Measurements from ENCODE around the gene TMOD3. TPM values are rescaled to one million over a fixed set of nuclear protein-coding genes. Genes with fewer than 3 reads are reported as not detected.

Gene TMOD3
- total RNA-seq (2022) (93.5 and 94.6 TPM in 2 replicates), Bru-seq, nascent RNA (percentile 93 among the genes with signal in this experiment), BruChase-seq, experiment 1, labeled RNA remaining after a 6-hour chase (percentile 95 among the genes with signal in this experiment), BruChase-seq, experiment 2, labeled RNA remaining after a 2-hour chase (percentile 92 among the genes with signal in this experiment)
- long read RNA-seq, full-length matches to known transcripts = 355 of 426 reads
- long read RNA-seq, partial matches to known transcripts = 20 of 426 reads
- long read RNA-seq, other reads (novel, unspliced or antisense) = 51 of 426 reads

DNA sequence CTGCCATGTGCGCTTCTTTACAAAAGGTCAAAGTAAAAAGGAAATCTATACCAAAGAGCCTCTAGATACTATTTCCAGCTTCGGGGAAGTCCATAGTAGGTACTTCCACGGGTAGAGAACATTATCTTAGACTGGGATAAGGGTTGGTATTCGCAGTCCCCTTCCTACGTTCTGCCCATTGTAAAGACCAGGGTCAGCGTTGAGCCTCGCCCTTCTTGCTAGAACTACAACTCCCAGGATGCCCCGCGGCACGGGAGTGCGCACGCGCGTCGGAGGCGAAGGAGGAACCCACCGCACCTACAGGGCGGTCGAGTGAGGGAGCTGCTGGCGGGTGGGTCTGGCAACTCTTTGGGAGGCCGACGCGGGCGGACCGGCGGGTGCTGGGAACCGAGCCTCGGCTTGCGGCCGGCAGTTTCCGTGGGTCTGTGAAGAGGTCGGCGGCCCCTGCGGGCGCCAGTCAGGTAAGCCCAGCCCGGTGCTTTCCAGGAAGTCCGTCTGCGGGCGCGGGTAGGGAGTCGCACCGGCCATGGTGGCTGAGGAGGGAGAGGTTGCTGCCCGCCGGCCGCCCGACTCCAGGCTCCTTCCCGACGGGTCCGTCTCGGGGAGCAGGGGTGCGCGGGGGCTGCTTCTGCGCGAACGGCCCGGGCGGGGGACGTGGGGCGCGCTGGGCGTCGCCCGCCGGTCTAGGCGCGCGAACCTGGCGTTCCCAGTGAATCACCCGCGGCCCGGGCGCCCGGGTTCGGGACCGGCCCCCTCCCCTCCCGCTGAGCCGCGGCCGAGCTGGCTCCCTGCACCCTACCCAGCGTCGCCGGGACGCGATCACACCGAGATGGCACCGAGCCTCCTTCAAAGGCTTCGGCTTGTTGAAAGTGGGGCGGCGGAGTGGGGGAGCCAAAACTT lies at the start of gene TMOD3:
Gene TMOD3, plus strand, starts transcription at position 278 of the 900 bp plus-strand sequence. CDS start 33,232 bp downstream, outside the sequence.
- no TSS peak for BruUV-seq (replicated peaks)
- intact Hi-C loops (cut with micrococcal nuclease) = loop anchor here (1.0 to 2.0 kb wide), 2 partner anchors 46 to 77 kb away; no protein-coding TSS in a partner anchor

DNA sequence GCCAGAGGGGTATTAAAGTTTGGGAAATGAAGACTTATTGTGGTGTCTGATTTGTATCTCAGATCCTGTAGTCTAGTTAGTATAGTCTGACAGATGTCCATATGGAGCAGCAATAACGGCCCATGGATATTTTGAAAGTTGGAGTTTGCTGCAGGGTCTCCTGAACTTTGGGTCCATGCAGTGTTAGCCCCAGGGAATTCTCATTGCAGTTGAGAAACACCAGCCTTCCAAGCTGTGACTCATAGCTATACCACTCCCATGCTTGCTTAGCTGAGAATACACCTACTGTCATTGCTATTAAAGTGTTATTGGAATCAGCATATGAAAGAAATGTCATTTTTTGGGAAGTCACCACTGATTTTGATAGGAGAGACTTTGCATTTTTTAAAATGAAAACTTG lies 48.8 kb upstream of the TMOD3 start:
- DNase-seq (ENCODE audit: unreplicated experiment) = peak; percentile 66
- H3K36me3 Mint-ChIP-seq (ENCODE audit: insufficient read depth, unreplicated experiment) = peaks cover 4% of the 10 kb centered on the region
- no peaks in the 10 kb centered on the region for H3K27me3 Mint-ChIP-seq (ENCODE audit: insufficient read depth, unreplicated experiment)
- TF ChIP-seq, protein P1, sequence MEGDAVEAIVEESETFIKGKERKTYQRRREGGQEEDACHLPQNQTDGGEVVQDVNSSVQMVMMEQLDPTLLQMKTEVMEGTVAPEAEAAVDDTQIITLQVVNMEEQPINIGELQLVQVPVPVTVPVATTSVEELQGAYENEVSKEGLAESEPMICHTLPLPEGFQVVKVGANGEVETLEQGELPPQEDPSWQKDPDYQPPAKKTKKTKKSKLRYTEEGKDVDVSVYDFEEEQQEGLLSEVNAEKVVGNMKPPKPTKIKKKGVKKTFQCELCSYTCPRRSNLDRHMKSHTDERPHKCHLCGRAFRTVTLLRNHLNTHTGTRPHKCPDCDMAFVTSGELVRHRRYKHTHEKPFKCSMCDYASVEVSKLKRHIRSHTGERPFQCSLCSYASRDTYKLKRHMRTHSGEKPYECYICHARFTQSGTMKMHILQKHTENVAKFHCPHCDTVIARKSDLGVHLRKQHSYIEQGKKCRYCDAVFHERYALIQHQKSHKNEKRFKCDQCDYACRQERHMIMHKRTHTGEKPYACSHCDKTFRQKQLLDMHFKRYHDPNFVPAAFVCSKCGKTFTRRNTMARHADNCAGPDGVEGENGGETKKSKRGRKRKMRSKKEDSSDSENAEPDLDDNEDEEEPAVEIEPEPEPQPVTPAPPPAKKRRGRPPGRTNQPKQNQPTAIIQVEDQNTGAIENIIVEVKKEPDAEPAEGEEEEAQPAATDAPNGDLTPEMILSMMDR (IDR thresholded peaks at IDR 0.05; ENCODE audit: unreplicated experiment) = no peak
- BruUV-seq (replicated peaks) = no TSS peak
- ChIA-PET POLR2A (interaction anchor here (0.6 to 1.7 kb wide), 6 partner anchors 23 to 159 kb away, joined by 3 to 6 read pairs (median 3); partner anchors contain the start of gene LYSMD2), CTCF (interaction anchor here (0.5 to 1.5 kb wide), 9 partner anchors 9 to 245 kb away, joined by 3 to 6 read pairs (median 3); no protein-coding TSS in a partner anchor)
- H3K27ac Mint-ChIP-seq (ENCODE audit: low read depth, unreplicated experiment) = no peak overlapping the region
- intact Hi-C loops (cut with micrococcal nuclease) = loop anchor here (5.0 to 10.0 kb wide), 2 partner anchors 294 to 427 kb away; no protein-coding TSS in a partner anchor
- no peak overlapping the region for H3K4me3 Mint-ChIP-seq (ENCODE audit: unreplicated experiment)
- H3K4me1 Mint-ChIP-seq (ENCODE audit: insufficient read depth, unreplicated experiment) = peaks cover 27% of the 10 kb centered on the region
- no peaks in the 10 kb centered on the region for H3K9me3 Mint-ChIP-seq (ENCODE audit: unreplicated experiment)

More for the DNA sequence above, at the start of gene TMOD3:
- TF ChIP-seq, protein P1 (IDR thresholded peaks at IDR 0.05; ENCODE audit: unreplicated experiment) = no peak
- Mint-ChIP-seq H3K27me3 (ENCODE audit: insufficient read depth, unreplicated experiment) (no peaks in the 10 kb centered on the region), H3K4me1 (ENCODE audit: insufficient read depth, unreplicated experiment) (peaks cover 57% of the 10 kb centered on the region), H3K36me3 (ENCODE audit: insufficient read depth, unreplicated experiment) (no peaks in the 10 kb centered on the region), H3K27ac (ENCODE audit: low read depth, unreplicated experiment) (peak within 1 kb of the TSS; percentile 96), H3K4me3 (ENCODE audit: unreplicated experiment) (peak within 1 kb of the TSS; percentile 96), H3K9me3 (ENCODE audit: unreplicated experiment) (no peaks in the 10 kb centered on the region)
- CTCF ChIA-PET = interaction anchor here (0.7 to 1.6 kb wide), 3 partner anchors 24 to 73 kb away, joined by 3 to 4 read pairs (median 3); no protein-coding TSS in a partner anchor
- peak; percentile 92 for DNase-seq (ENCODE audit: unreplicated experiment)
- POLR2A ChIA-PET = interaction anchor here (0.6 to 3.8 kb wide), 31 partner anchors 9 to 1475 kb away, joined by 3 to 51 read pairs (median 5); partner anchors contain the start of genes GABPB1 and LYSMD2

DNA sequence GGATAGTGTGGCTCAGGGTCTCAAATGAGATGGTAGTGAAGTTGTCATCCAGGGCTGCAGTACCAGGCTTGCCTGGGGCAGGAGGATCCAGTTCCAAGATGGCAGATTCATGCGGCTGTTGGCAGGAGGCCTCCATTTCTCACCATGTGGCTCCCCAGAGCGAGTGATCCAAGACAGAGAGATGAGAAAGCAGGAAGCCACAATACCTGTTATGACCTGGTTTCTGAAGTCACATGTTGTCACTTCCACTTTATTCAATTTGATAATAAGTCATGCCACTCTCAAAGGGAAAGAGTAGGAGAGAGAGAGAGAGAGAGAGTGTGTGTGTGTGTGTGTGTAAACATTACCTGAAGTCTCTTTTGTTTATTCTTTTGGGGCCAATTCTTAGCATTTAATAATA lies 47.9 kb upstream of the TMOD3 start:
- TF ChIP-seq, protein P1 (IDR thresholded peaks at IDR 0.05; ENCODE audit: unreplicated experiment) = no peak
- ChIA-PET POLR2A (interaction anchor here (1.2 to 1.7 kb wide), 2 partner anchors 44 to 160 kb away, joined by 3 to 6 read pairs; partner anchors contain the start of gene LYSMD2), CTCF (interaction anchor here (0.5 to 0.7 kb wide), 2 partner anchors 26 to 58 kb away, joined by 3 read pairs; no protein-coding TSS in a partner anchor)
- Mint-ChIP-seq H3K36me3 (ENCODE audit: insufficient read depth, unreplicated experiment) (peaks cover 4% of the 10 kb centered on the region), H3K4me1 (ENCODE audit: insufficient read depth, unreplicated experiment) (peaks cover 20% of the 10 kb centered on the region), H3K4me3 (ENCODE audit: unreplicated experiment) (no peak overlapping the region), H3K27ac (ENCODE audit: low read depth, unreplicated experiment) (no peak overlapping the region), H3K9me3 (ENCODE audit: unreplicated experiment) (no peaks in the 10 kb centered on the region), H3K27me3 (ENCODE audit: insufficient read depth, unreplicated experiment) (no peaks in the 10 kb centered on the region)
- no peak for DNase-seq (ENCODE audit: unreplicated experiment)
- BruUV-seq (replicated peaks) = no TSS peak
- intact Hi-C loops (cut with micrococcal nuclease) = loop anchor here (5.0 to 10.0 kb wide), 2 partner anchors 293 to 426 kb away; no protein-coding TSS in a partner anchor
